GM13977 (cell line): ENCODE measurements around the gene SMIM28.

ENCODE experiments used
- DNase-seq: peaks from one replicate; pipeline ENCODE4 v3.0.0; 2012; ENCODE audit warnings: low spot score
- in situ Hi-C: fragments of 300-500 bp; cut with MboI; formaldehyde crosslinking; loops from one replicate; pipeline ENCODE4 v1.12.0; 2022; ENCODE audit warnings: low sequenced_read_pairs, low pct_unique_long_range_greater_than_20kb, mixed read lengths, inconsistent platforms; ENCODE audit not compliant: unreplicated experiment
- TF ChIP-seq, protein P1 (sequence below): IDR thresholded peaks from 2 replicates; pipeline ENCODE4 v1.5.1; 2012; ENCODE audit warnings: mild to moderate bottlenecking, control low read depth; ENCODE audit not compliant: insufficient read depth; ENCODE audit errors: extremely low read depth, missing control alignments

Gene SMIM28

GRCh38 chr6:138403801-138404665, 26.3 kb downstream of the SMIM28 start, which contains the start of gene HEBP2:
Gene HEBP2 (plus strand): TSS chr6:138404223. CDS start chr6:138404496, 273 bp downstream.
- DNase-seq, result peak; percentile 93
- TF ChIP-seq, protein P1, sequence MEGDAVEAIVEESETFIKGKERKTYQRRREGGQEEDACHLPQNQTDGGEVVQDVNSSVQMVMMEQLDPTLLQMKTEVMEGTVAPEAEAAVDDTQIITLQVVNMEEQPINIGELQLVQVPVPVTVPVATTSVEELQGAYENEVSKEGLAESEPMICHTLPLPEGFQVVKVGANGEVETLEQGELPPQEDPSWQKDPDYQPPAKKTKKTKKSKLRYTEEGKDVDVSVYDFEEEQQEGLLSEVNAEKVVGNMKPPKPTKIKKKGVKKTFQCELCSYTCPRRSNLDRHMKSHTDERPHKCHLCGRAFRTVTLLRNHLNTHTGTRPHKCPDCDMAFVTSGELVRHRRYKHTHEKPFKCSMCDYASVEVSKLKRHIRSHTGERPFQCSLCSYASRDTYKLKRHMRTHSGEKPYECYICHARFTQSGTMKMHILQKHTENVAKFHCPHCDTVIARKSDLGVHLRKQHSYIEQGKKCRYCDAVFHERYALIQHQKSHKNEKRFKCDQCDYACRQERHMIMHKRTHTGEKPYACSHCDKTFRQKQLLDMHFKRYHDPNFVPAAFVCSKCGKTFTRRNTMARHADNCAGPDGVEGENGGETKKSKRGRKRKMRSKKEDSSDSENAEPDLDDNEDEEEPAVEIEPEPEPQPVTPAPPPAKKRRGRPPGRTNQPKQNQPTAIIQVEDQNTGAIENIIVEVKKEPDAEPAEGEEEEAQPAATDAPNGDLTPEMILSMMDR, result peak; percentile 52
- in situ Hi-C loops, result loop anchor here (25.0 kb wide), 1 partner anchor 358 kb away; the partner anchor contains the start of gene CCDC28A

- in situ Hi-C loops, result loop anchor here (25.0 kb wide), 1 partner anchor 357 kb away; the partner anchor contains the start of gene CCDC28A
- DNase-seq, result no peak
- TF ChIP-seq, protein P1, result no peak
These were observed 27.1 kb downstream of the SMIM28 start for GRCh38 chr6:138404666-138405337.

DNA sequence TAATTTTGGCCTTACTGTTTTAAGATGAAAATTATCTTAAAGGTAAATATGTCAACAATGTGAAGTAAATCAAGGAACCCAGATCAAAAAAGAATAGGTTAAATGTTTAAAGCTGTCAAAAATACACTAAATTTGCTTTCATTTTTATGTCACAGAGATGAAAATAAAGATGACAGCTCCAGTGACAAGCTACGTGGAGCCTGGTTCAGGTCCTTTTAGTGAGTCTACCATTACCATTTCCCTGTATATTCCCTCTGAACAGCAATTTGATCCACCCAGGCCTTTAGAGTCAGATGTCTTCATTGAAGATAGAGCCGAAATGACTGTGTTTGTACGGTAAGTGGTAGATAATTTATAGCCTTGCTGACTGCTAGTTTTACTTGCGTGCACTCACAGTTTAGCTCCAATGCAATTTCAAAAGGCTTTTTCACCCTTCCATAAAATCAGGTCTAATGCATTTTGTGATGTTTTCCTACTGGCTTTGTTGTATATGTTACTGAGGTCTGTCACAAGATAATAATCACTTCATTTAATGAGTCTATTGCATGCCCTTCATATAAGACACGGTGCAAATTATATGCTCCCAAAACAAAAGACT, 28.2 kb downstream of the SMIM28 start:
- no peak for DNase-seq

DNA sequence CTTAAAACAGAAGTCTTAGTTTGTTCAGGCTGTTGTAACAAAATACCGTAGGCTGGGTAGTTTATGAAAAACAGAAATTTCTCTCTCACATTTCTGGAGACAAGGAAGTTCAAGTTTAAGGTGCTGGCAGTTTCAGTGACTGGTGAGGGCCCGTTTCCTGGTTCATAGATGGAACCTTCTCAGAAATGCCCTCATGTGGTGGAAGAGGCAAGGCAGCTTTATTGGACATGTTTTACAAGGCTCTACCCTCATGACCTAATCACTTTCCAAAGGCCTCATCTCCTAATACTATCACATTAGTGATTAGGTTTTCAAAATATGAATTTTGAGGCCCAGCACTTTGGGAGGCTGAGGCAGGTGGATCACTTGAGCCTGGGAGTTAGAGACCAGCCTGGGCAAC, 28.7 kb downstream of the SMIM28 start:
- DNase-seq, result no peak
- in situ Hi-C loops, result loop anchor here (25.0 kb wide), 1 partner anchor 356 kb away; the partner anchor contains the start of gene CCDC28A
- TF ChIP-seq, protein P1, result no peak

More for the DNA sequence above, 28.2 kb downstream of the SMIM28 start:
- TF ChIP-seq, protein P1, result no peak
- in situ Hi-C loops, result loop anchor here (25.0 kb wide), 1 partner anchor 356 kb away; the partner anchor contains the start of gene CCDC28A

DNA sequence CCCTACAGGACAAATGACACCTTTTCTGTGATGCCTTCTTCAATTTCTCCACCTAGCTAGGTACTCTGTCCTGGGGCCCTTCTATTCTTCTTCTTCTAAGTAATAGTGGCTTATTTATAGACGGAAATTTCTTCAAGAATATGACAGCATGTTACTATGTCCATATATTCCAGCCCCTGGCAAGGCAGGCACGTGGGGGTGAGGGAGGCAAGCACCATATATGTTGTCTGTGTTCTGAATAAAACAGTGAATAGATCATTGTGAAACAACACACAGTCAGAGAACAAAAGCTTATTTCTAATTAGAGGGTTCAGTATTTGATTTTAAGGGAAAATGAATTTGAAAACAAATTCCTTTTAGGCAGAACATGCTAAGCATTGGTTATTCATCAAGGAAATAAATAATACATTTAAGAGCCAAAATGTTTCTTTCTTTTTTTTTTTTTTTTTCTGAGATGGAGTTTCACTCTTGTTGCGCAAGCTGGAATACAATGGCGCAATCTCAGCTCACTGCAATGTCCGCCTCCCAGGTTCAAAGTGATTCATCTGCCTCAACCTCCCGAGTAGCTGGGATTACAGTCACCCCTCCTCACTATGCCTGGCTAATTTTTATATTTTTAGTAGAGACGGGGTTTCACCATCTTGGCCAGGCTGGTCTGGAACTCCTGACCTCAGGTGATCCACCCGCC, 32.5 kb downstream of the SMIM28 start:
- TF ChIP-seq, protein P1, result no peak
- in situ Hi-C loops, result loop anchor here (25.0 kb wide), 1 partner anchor 352 kb away; the partner anchor contains the start of gene CCDC28A
- no peak for DNase-seq
